GM12892 (cell line): Measurements from ENCODE around the gene TSHZ1.

Experiments used
- POLR2A ChIP-seq: IDR thresholded peaks from 2 replicates; pipeline ENCODE4 v1.6.1; 2011; ENCODE audit warnings: low read depth, low read length, control low read depth
- POLR2AphosphoS5 ChIP-seq: IDR thresholded peaks from 2 replicates; pipeline ENCODE4 v1.6.1; 2011; ENCODE audit warnings: low read depth, low read length, control low read depth

- TF ChIP-seq POLR2A (no peak), POLR2AphosphoS5 (no peak)
Observed at GRCh38 chr18:75167759-75168618, 42.6 kb upstream of the TSHZ1 start.
